Right atrium auricular region (tissue), 2 donors: Measurements from ENCODE around the gene CASP3. TPM values are rescaled to one million over a fixed set of nuclear protein-coding genes. Genes with fewer than 3 reads are reported as not detected.

Experiments
- DNase-seq: peaks from one replicate; pipeline ENCODE4 v3.0.0-alpha.2; 2019; ENCODE audit warnings: low spot score
- H3K27ac ChIP-seq, 2 donors: fragments of 200-600 bp; sonication (generic); 1 replicate in 1 of 2; 2 replicates in 1 of 2; pipeline ENCODE4 v1.5.1; 2016 to 2019
- H3K27me3 ChIP-seq, 2 donors: fragments of 200-600 bp; sonication (generic); one replicate each; pipeline versions ENCODE4 v1.5.1 to v1.6.0; 2017 to 2019
- H3K36me3 ChIP-seq: fragments of 200-600 bp; sonication (generic); one replicate; pipeline ENCODE4 v1.5.1; 2016
- H3K4me1 ChIP-seq, 2 donors: fragments of 200-600 bp; sonication (generic); one replicate each; pipeline versions ENCODE4 v1.5.1 to v1.6.0; 2017 to 2019
- H3K4me3 ChIP-seq, 2 donors: fragments of 200-600 bp; sonication (generic); 1 replicate in 1 of 2; 2 replicates in 1 of 2; pipeline ENCODE4 v1.5.1; 2017 to 2019; ENCODE audit warnings: mild to moderate bottlenecking in 1 of 2, moderate library complexity in 1 of 2
- H3K9me3 ChIP-seq, 2 donors: fragments of 200-600 bp; sonication (generic); one replicate each; pipeline ENCODE4 v1.5.1; 2019
- total RNA-seq, 2 donors: library from RNA; depleted of rRNA; stranded (reverse); fragments of >200 nt; gene quantifications; one replicate each; pipeline ENCODE4 v1.1.0, GENCODE V29; 2016
- TF ChIP-seq, protein P1 (sequence below), 2 donors: fragments of 200-600 bp; sonication (generic); IDR thresholded peaks; one replicate each; pipeline ENCODE4 v1.5.1; 2019; ENCODE audit warnings: antibody characterized with exemption in 2 of 2

CASP3 gene
- total RNA-seq, 2 donors from 2014 or later: 10.3 to 12.1 TPM

DNA sequence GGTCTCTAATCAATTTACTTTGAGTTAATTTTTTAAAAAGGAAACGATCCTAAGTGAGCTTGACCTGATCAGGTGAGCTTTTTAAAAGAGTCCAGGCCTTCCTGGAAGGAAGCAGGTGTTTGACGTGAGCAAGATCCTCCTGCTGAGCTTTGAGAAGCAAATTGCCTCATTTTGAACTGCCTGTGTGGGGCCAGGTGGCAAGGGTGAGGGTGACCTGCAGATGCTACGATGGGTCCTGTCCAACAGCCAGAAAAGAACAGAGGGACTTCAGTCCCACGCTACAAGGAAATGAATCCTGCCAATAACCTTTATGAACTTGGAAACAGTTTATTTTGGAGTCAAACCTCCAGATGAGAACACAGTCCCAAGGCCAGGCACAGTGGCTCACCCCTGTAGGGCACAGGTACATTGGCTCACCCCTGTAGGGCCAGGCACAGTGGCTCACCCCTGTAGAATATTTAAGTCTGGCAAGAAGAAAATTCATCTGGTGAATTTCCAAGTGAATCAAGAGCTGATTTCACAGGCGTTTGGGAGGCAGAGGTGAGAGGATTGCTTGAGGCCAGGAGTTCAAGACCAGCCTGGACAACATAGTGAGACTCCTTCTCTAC, 58.1 kb downstream of the CASP3 start:
- H3K4me3 ChIP-seq: no peak overlapping the region
- H3K9me3 ChIP-seq: no peaks in the 10 kb centered on the region
- TF ChIP-seq, protein P1, sequence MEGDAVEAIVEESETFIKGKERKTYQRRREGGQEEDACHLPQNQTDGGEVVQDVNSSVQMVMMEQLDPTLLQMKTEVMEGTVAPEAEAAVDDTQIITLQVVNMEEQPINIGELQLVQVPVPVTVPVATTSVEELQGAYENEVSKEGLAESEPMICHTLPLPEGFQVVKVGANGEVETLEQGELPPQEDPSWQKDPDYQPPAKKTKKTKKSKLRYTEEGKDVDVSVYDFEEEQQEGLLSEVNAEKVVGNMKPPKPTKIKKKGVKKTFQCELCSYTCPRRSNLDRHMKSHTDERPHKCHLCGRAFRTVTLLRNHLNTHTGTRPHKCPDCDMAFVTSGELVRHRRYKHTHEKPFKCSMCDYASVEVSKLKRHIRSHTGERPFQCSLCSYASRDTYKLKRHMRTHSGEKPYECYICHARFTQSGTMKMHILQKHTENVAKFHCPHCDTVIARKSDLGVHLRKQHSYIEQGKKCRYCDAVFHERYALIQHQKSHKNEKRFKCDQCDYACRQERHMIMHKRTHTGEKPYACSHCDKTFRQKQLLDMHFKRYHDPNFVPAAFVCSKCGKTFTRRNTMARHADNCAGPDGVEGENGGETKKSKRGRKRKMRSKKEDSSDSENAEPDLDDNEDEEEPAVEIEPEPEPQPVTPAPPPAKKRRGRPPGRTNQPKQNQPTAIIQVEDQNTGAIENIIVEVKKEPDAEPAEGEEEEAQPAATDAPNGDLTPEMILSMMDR (IDR thresholded peaks at IDR 0.05): no peak
- no peak for DNase-seq
- H3K27me3 ChIP-seq: no peaks in the 10 kb centered on the region
- no peaks in the 10 kb centered on the region for H3K36me3 ChIP-seq
- peaks cover 0 to 3% of the 10 kb centered on the region in 2 donors for H3K4me1 ChIP-seq
- H3K27ac ChIP-seq: no peak overlapping the region

DNA sequence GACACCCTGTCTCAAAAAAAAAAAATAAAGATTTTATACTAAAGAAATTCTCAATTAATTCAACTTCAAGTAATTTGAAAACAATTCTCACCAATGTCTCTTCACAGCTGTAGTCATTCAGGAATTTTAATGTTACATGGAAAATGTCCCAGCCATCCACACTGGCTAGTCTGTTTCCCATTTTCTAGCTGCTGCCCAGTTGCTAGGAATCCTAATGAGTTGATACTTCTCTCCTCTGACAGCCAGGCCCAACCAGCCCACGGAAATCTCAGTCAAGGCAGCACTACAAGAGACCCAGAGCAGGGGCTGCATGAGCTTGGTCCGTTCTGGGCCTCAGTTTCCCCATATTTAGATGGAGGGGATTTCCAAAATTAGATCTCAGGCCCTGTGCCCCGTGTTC, 59.1 kb downstream of the CASP3 start:
- Histone ChIP-seq H3K27ac (no peak overlapping the region), H3K36me3 (no peaks in the 10 kb centered on the region), H3K4me3 (no peak overlapping the region), H3K9me3 (no peaks in the 10 kb centered on the region), H3K4me1 (no peaks in the 10 kb centered on the region), H3K27me3 (no peaks in the 10 kb centered on the region)
- TF ChIP-seq, protein P1 (IDR thresholded peaks at IDR 0.05): no peak
- no peak for DNase-seq

DNA sequence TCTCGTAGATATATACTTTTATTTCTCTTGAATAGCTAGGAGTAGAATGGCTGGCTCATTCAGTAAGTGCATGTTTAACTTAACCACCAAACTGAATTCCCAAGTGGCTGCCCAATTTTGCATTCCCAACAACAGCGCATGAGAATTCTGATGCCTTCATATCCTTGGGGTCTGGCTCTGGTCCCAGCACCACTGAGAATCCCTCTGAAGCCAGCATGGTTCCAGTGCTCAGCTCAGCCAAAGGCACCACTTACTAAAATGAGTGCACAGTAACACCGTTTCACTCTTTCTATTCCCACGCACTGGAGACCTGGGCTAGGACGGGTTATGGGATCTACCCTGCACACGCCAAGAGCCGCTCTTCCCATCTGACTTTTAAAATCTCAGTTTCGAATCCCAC, 60.4 kb downstream of the CASP3 start:
- Histone ChIP-seq H3K27ac (no peak overlapping the region), H3K9me3 (no peaks in the 10 kb centered on the region), H3K36me3 (no peaks in the 10 kb centered on the region), H3K4me3 (no peak overlapping the region), H3K4me1 (no peaks in the 10 kb centered on the region), H3K27me3 (no peaks in the 10 kb centered on the region)
- TF ChIP-seq, protein P1 (IDR thresholded peaks at IDR 0.05): no peak
- DNase-seq: no peak

DNA sequence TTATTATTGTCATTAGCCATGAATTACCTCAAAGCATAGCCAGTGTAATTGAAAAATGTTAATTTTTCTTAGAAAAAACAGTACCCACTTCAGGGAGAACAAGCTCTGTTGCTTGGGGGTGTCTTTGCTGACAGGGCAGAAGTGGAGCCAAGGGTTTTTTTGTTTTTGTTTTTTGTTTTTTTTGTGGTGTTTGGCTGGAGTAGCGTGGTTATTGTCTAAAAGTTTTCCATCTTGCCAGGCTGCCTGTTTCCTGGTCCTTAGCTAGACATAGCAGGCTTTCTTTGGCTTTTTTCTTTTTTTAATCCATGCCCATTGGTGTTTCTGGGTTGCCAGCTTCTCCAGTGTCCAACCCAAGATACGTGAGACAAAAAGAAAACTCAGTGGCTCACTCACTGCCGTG, 61.5 kb downstream of the CASP3 start:
- no peak for DNase-seq
- Histone ChIP-seq H3K27me3 (no peaks in the 10 kb centered on the region), H3K4me3 (no peak overlapping the region), H3K36me3 (no peaks in the 10 kb centered on the region), H3K4me1 (no peaks in the 10 kb centered on the region), H3K27ac (no peak overlapping the region), H3K9me3 (no peaks in the 10 kb centered on the region)
- TF ChIP-seq, protein P1 (IDR thresholded peaks at IDR 0.05): no peak

DNA sequence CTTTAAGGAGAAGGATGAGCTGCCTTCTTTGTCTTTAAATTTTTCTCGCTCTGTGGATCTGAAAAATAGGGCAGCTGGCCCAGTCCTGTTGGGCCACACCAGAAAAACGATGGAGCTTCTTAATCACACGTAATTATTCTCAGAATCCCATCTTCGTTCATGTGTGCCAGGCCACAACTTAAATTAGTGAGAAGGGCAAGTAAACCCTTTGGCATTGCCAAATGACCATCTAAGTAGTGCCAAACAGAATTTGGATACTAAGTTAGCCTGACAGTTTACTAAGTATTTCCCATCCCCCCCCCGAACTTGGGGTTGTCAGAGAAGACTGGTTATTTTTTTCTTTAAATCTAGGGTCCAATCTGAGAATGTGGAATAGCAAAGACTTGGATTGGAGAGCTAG, 62.0 kb downstream of the CASP3 start:
- Histone ChIP-seq H3K27me3 (no peaks in the 10 kb centered on the region), H3K36me3 (no peaks in the 10 kb centered on the region), H3K4me3 (no peak overlapping the region), H3K4me1 (no peaks in the 10 kb centered on the region), H3K27ac (no peak overlapping the region), H3K9me3 (no peaks in the 10 kb centered on the region)
- DNase-seq: no peak
- TF ChIP-seq, protein P1 (IDR thresholded peaks at IDR 0.05): no peak
